IMR-90 (cell line): ENCODE data around the gene ENDOU. TPM values are rescaled to one million over a fixed set of nuclear protein-coding genes. Genes with fewer than 3 reads are reported as not detected.

Experiments used
- ATAC-seq: fragments of 200-7000 bp; cut with Tn5 transposase; 2 replicates; pipeline ENCODE4 v1.9.1; 2020; ENCODE audit warnings: low read depth, mild to moderate bottlenecking, moderate library complexity
- BruUV-seq: library from RNA; stranded (reverse); fragments of 400-500 nt; replicated peaks from 2 replicates; lab custom pipeline; 2021; lab: Mats Ljungman, UMichigan
- CTCF ChIA-PET: fragments of 300-600 bp; formaldehyde crosslinking; extraction: SDS; loops from one replicate; lab custom pipeline; 2021; ENCODE audit warnings: antibody characterized with exemption; lab: Yijun Ruan, JAX
- POLR2A ChIA-PET: fragments of 300-600 bp; sonication (Branson Sonifier 250); formaldehyde crosslinking; loops from one replicate; lab custom pipeline; 2022; ENCODE audit warnings: antibody characterized with exemption; ENCODE audit not compliant: unreplicated experiment; lab: Charles Lee
- DNase-seq: peaks from one replicate; pipeline ENCODE4 v3.0.0; 2013
- H2AFZ ChIP-seq: replicated peaks from 2 replicates; pipeline ENCODE3; 2013; ENCODE audit warnings: low read length, mild to moderate bottlenecking; ENCODE audit not compliant: poor library complexity
- H2AK5ac ChIP-seq: 2 replicates; pipeline ENCODE4 v1.6.1; 2013; ENCODE audit warnings: low read depth, low read length, inconsistent platforms
- H2AK9ac ChIP-seq: replicated peaks from 2 replicates; pipeline ENCODE3; 2013; ENCODE audit warnings: mild to moderate bottlenecking, low read depth, low read length, moderate library complexity; ENCODE audit not compliant: poor library complexity
- H2BK120ac ChIP-seq: 2 replicates; pipeline ENCODE4 v1.6.1; 2013; ENCODE audit warnings: low read depth, low read length, inconsistent platforms
- H2BK15ac ChIP-seq: 3 replicates; pipeline ENCODE4 v1.6.1; 2013; ENCODE audit warnings: low read depth, low read length, inconsistent platforms
- H2BK20ac ChIP-seq: 2 replicates; pipeline ENCODE4 v1.6.1; 2013; ENCODE audit warnings: low read depth, mild to moderate bottlenecking, inconsistent platforms, low read length, moderate library complexity
- H2BK5ac ChIP-seq: 2 replicates; pipeline ENCODE4 v1.6.1; 2013; ENCODE audit warnings: mild to moderate bottlenecking, low read depth, low read length, inconsistent platforms; ENCODE audit not compliant: poor library complexity, severe bottlenecking
- H3K14ac ChIP-seq: replicated peaks from 2 replicates; pipeline ENCODE4 v1.6.1; 2013; ENCODE audit warnings: low read depth, low read length, inconsistent platforms
- H3K18ac ChIP-seq: 2 replicates; pipeline ENCODE4 v1.6.1; 2013; ENCODE audit warnings: low read depth, low read length, control low read depth
- H3K23ac ChIP-seq: 2 replicates; pipeline ENCODE4 v1.6.1; 2013; ENCODE audit warnings: low read depth, low read length, inconsistent platforms
- H3K27ac ChIP-seq: 2 replicates; pipeline ENCODE4 v1.5.1; 2013; ENCODE audit warnings: mild to moderate bottlenecking, control low read depth, low read length; ENCODE audit not compliant: insufficient read depth
- H3K27me3 ChIP-seq: 2 replicates; pipeline ENCODE4 v1.6.1; 2013; ENCODE audit warnings: low read length; ENCODE audit not compliant: control insufficient read depth, insufficient read depth
- H3K36me3 ChIP-seq: 2 replicates; pipeline ENCODE4 v1.6.1; 2013; ENCODE audit warnings: low read length, mixed read lengths; ENCODE audit not compliant: control insufficient read depth, insufficient read depth
- H3K4ac ChIP-seq: 2 replicates; pipeline ENCODE4 v1.6.1; 2013; ENCODE audit warnings: low read depth, low read length, inconsistent platforms
- H3K4me1 ChIP-seq: 2 replicates; pipeline ENCODE4 v1.6.1; 2013; ENCODE audit warnings: low read length, mixed read lengths; ENCODE audit not compliant: control insufficient read depth, insufficient read depth
- H3K4me2 ChIP-seq: 2 replicates; pipeline ENCODE4 v1.6.1; 2013; ENCODE audit warnings: low read depth, mild to moderate bottlenecking, control low read depth, low read length, moderate library complexity
- H3K4me3 ChIP-seq: 2 replicates; pipeline ENCODE4 v1.5.1; 2013; ENCODE audit warnings: low read depth, mild to moderate bottlenecking, control low read depth, low read length, moderate library complexity; ENCODE audit not compliant: insufficient read depth
- H3K56ac ChIP-seq: 2 replicates; pipeline ENCODE4 v1.6.1; 2013; ENCODE audit warnings: low read length, inconsistent platforms; ENCODE audit not compliant: insufficient read depth; ENCODE audit errors: extremely low read depth
- H3K79me1 ChIP-seq, 2 experiments: 2 replicates each; pipeline ENCODE4 v1.6.1; 2013; ENCODE audit warnings: low read length in 2 of 2, inconsistent platforms in 1 of 2, low read depth in 1 of 2
- H3K9ac ChIP-seq: 2 replicates; pipeline ENCODE4 v1.6.1; 2013; ENCODE audit warnings: low read depth, low read length, control low read depth
- H3K9me1 ChIP-seq: 2 replicates; pipeline ENCODE4 v1.6.1; 2013; ENCODE audit warnings: low read length, inconsistent platforms; ENCODE audit not compliant: insufficient read depth
- H3K9me3 ChIP-seq: 2 replicates; pipeline ENCODE4 v1.6.1; 2013; ENCODE audit warnings: low read length; ENCODE audit not compliant: control insufficient read depth, insufficient read depth
- H4K20me1 ChIP-seq: 2 replicates; pipeline ENCODE4 v1.6.1; 2013; ENCODE audit warnings: low read length, inconsistent platforms; ENCODE audit not compliant: insufficient read depth
- H4K5ac ChIP-seq: 2 replicates; pipeline ENCODE4 v1.6.1; 2013; ENCODE audit warnings: mild to moderate bottlenecking, low read depth, low read length, control low read depth
- H4K8ac ChIP-seq, 2 experiments: 2 replicates each; pipeline ENCODE4 v1.6.1; 2013; ENCODE audit warnings: low read depth in 2 of 2, low read length in 2 of 2, control low read depth in 1 of 2, inconsistent platforms in 1 of 2
- H4K91ac ChIP-seq: 2 replicates; pipeline ENCODE4 v1.6.1; 2013; ENCODE audit warnings: low read depth, low read length, inconsistent platforms; ENCODE audit not compliant: insufficient read depth
- BHLHE40 ChIP-seq: fragments of 150-350 bp; IDR thresholded peaks from 2 replicates; pipeline ENCODE4 v1.6.1; 2016; ENCODE audit warnings: mild to moderate bottlenecking, low read depth, low read length
- CEBPB ChIP-seq: IDR thresholded peaks from 2 replicates; pipeline ENCODE4 v1.6.1; 2012; ENCODE audit warnings: low read depth, low read length, improper control_type of control experiment
- CHD1 ChIP-seq: IDR thresholded peaks from 2 replicates; pipeline ENCODE4 v1.6.1; 2012; ENCODE audit warnings: low read depth, low read length, improper control_type of control experiment
- CTCF ChIP-seq: conservative IDR thresholded peaks from 2 replicates; pipeline ENCODE4 v1.5.1; 2012; ENCODE audit warnings: mild to moderate bottlenecking, low read depth, low read length, improper control_type of control experiment
- ELK1 ChIP-seq: fragments of 150-350 bp; IDR thresholded peaks from 2 replicates; pipeline ENCODE4 v1.6.1; 2016; ENCODE audit warnings: low read depth, mild to moderate bottlenecking, low read length, moderate library complexity, borderline replicate concordance
- MAFK ChIP-seq: IDR thresholded peaks from 2 replicates; pipeline ENCODE4 v1.6.1; 2012; ENCODE audit warnings: low read depth, low read length, improper control_type of control experiment
- MAZ ChIP-seq: IDR thresholded peaks from 2 replicates; pipeline ENCODE4 v1.6.1; 2012; ENCODE audit warnings: low read depth, mild to moderate bottlenecking, low read length, improper control_type of control experiment, moderate library complexity, borderline replicate concordance
- MXI1 ChIP-seq: IDR thresholded peaks from 2 replicates; pipeline ENCODE4 v1.6.1; 2012; ENCODE audit warnings: low read depth, mild to moderate bottlenecking, low read length, moderate library complexity, borderline replicate concordance
- NFE2L2 ChIP-seq: fragments of 150-350 bp; IDR thresholded peaks from 2 replicates; pipeline ENCODE4 v1.6.1; 2016; ENCODE audit warnings: low read depth, mild to moderate bottlenecking, low read length
- POLR2A ChIP-seq: IDR thresholded peaks from 2 replicates; pipeline ENCODE4 v1.6.1; 2012; ENCODE audit warnings: mild to moderate bottlenecking, low read depth, low read length
- RAD21 ChIP-seq: IDR thresholded peaks from 2 replicates; pipeline ENCODE4 v1.6.1; 2012; ENCODE audit warnings: low read length, improper control_type of control experiment
- RFX5 ChIP-seq: IDR thresholded peaks from 2 replicates; pipeline ENCODE4 v1.8.0; 2012; ENCODE audit warnings: low read depth, mild to moderate bottlenecking, low read length, moderate library complexity
- USF2 ChIP-seq: fragments of 150-350 bp; IDR thresholded peaks from 2 replicates; pipeline ENCODE4 v1.6.1; 2017; ENCODE audit warnings: mild to moderate bottlenecking, antibody characterized with exemption, low read length, low read depth
- WGBS, 2 experiments: methylation state at CpG; one replicate each; pipeline versions ENCODE4 v1.1.5 to v1.1.7; 2013; ENCODE audit warnings: missing lambda C conversion rate in 2 of 2; ENCODE audit not compliant: insufficient read length in 1 of 2; ENCODE audit errors: extremely low coverage in 2 of 2; 5-methylcytosine and 5-hydroxymethylcytosine counted together
- dilution Hi-C: fragments of 300-500 bp; cut with HindIII; formaldehyde crosslinking; loops from one replicate; pipeline ENCODE4 v1.14.3; 2018; ENCODE audit warnings: low sequenced_read_pairs; ENCODE audit not compliant: unreplicated experiment
- in situ Hi-C: fragments of 300-500 bp; cut with MboI; formaldehyde crosslinking; loops from 3 replicates; pipeline ENCODE4 v1.14.3; 2019; ENCODE audit warnings: low sequenced_read_pairs, inconsistent platforms, mixed read lengths
- intact Hi-C: fragments of 100-400 bp; cut with micrococcal nuclease; formaldehyde crosslinking; loops from 2 replicates; pipeline ENCODE4 v1.10.0; 2022
- polyA plus RNA-seq, 3 experiments: library from polyadenylated mRNA; depleted of rRNA; stranded (reverse); fragments of >200 nt; gene quantifications; 2 replicates each; pipeline ENCODE4 v1.2.3, GENCODE V29; 2012; ENCODE audit warnings: low replicate concordance in 1 of 3
- total RNA-seq: library from RNA; depleted of rRNA; stranded (reverse); fragments of >200 nt; gene quantifications from 2 replicates; pipeline ENCODE4 v1.2.3, GENCODE V29; 2012

ENDOU gene
- total and polyA plus RNA-seq, 2 of the 4 experiments (the other 2 are of a cell fraction): under 0.01 to 0.09 TPM

- no peaks in the 10 kb centered on the region for H3K9me3 ChIP-seq
- no peak for ATAC-seq
- ChIA-PET POLR2A (interaction anchor here (0.6 kb wide), 1 partner anchor 10 kb away, joined by 3 read pairs; no protein-coding TSS in a partner anchor), CTCF (no interaction called here)
- no peak overlapping the region for H2BK5ac ChIP-seq
- no peak for TF ChIP-seq RFX5
- no peak for TF ChIP-seq MAFK
- no peak for TF ChIP-seq BHLHE40
- TF ChIP-seq ELK1: no peak
- no peak for TF ChIP-seq RAD21
- no peak for TF ChIP-seq USF2
- no peak for TF ChIP-seq MXI1
- TF ChIP-seq CEBPB: no peak
- TF ChIP-seq NFE2L2: no peak
- no peak for TF ChIP-seq MAZ
- no peak for TF ChIP-seq CHD1
- no peak for TF ChIP-seq CTCF
- TF ChIP-seq POLR2A: no peak
- no peak overlapping the region for H3K9ac ChIP-seq
- no peak overlapping the region for H2AK9ac ChIP-seq
- no peak overlapping the region for H3K4me3 ChIP-seq
- H2BK120ac ChIP-seq: no peak overlapping the region
- no peak overlapping the region for H3K27ac ChIP-seq
- H3K9me1 ChIP-seq: peaks cover 5% of the 10 kb centered on the region
- WGBS, 2 experiments: 70% methylated on average over 2 of the region's 9 CpGs; no CpG with 5 or more reads in 1 of the 2 experiments
- H3K27me3 ChIP-seq: no peaks in the 10 kb centered on the region
- no peak overlapping the region for H4K5ac ChIP-seq
- no peaks in the 10 kb centered on the region for H3K36me3 ChIP-seq
- H3K56ac ChIP-seq: no peak overlapping the region
- no peak overlapping the region for H3K4me2 ChIP-seq
- dilution Hi-C loops: no loop called here
- H2BK20ac ChIP-seq: no peak overlapping the region
- H3K18ac ChIP-seq: no peak overlapping the region
- no peak overlapping the region for H2AK5ac ChIP-seq
- no peaks in the 10 kb centered on the region for H4K20me1 ChIP-seq
- intact Hi-C loops: no loop called here
- in situ Hi-C loops: loop anchor here (10.0 kb wide), 1 partner anchor 423 kb away; no protein-coding TSS in a partner anchor
- no TSS peak for BruUV-seq
- no peak overlapping the region for H3K14ac ChIP-seq
- H3K4ac ChIP-seq: no peak overlapping the region
- DNase-seq: no peak
- H4K8ac ChIP-seq: no peak overlapping the region
- H2AFZ ChIP-seq: no peak overlapping the region
- H3K79me1 ChIP-seq: no peaks in the 10 kb centered on the region
- no peak overlapping the region for H4K91ac ChIP-seq
- H2BK15ac ChIP-seq: no peak overlapping the region
- H3K23ac ChIP-seq: no peak overlapping the region
- H3K4me1 ChIP-seq: peaks cover 14% of the 10 kb centered on the region
Observed at GRCh38 chr12:47721431-47721973, 3.8 kb downstream of the ENDOU start.
